H9 (cell line): ENCODE results near the gene ACP4. TPM values are rescaled to one million over a fixed set of nuclear protein-coding genes. Genes with fewer than 3 reads are reported as not detected.

ENCODE experiments used
- DNase-seq: peaks from one replicate; pipeline ENCODE4 v3.0.0-alpha.2; 2017
- H2AFZ ChIP-seq: one replicate; pipeline ENCODE4 v1.6.1; 2013; ENCODE audit warnings: mild to moderate bottlenecking, low read length, control low read depth, moderate library complexity
- H2AK5ac ChIP-seq: 2 replicates; pipeline ENCODE4 v1.6.1; 2013; ENCODE audit warnings: low read length, control low read depth, mixed read lengths; ENCODE audit not compliant: insufficient read length
- H2BK120ac ChIP-seq: one replicate; pipeline ENCODE4 v1.6.1; 2013; ENCODE audit warnings: low read depth, mild to moderate bottlenecking, low read length, control low read depth, inconsistent platforms; ENCODE audit not compliant: poor library complexity, severe bottlenecking
- H2BK12ac ChIP-seq: 2 replicates; pipeline ENCODE4 v1.6.1; 2013; ENCODE audit warnings: low read length, control low read depth, mixed read lengths, low read depth; ENCODE audit not compliant: insufficient read length
- H2BK15ac ChIP-seq: 2 replicates; pipeline ENCODE4 v1.6.1; 2013; ENCODE audit warnings: low read depth, low read length, control low read depth
- H2BK20ac ChIP-seq: one replicate; pipeline ENCODE4 v1.6.1; 2013; ENCODE audit warnings: low read depth, mild to moderate bottlenecking, low read length, control low read depth, inconsistent platforms; ENCODE audit not compliant: poor library complexity, severe bottlenecking
- H2BK5ac ChIP-seq: 2 replicates; pipeline ENCODE4 v1.6.1; 2013; ENCODE audit warnings: low read length, control low read depth, mixed read lengths; ENCODE audit not compliant: insufficient read length
- H3K14ac ChIP-seq: 2 replicates; pipeline ENCODE4 v1.6.1; 2013; ENCODE audit warnings: low read length, control low read depth; ENCODE audit not compliant: insufficient read depth
- H3K18ac ChIP-seq: 2 replicates; pipeline ENCODE4 v1.6.1; 2013; ENCODE audit warnings: low read depth, mild to moderate bottlenecking, mixed read lengths, low read length, control low read depth; ENCODE audit not compliant: insufficient read length
- H3K23ac ChIP-seq: 2 replicates; pipeline ENCODE4 v1.6.1; 2013; ENCODE audit warnings: low read length, control low read depth, mixed read lengths, low read depth; ENCODE audit not compliant: insufficient read length
- H3K23me2 ChIP-seq: 2 replicates; pipeline ENCODE4 v1.6.1; 2013; ENCODE audit warnings: low read depth, mild to moderate bottlenecking, mixed read lengths, low read length, control low read depth; ENCODE audit not compliant: insufficient read length, poor library complexity, severe bottlenecking
- H3K27ac ChIP-seq: 2 replicates; pipeline ENCODE4 v1.5.1; 2013; ENCODE audit warnings: low read length, control low read depth, mixed read lengths, low read depth; ENCODE audit not compliant: insufficient read length
- H3K27me3 ChIP-seq: 2 replicates; pipeline ENCODE4 v1.6.1; 2013; ENCODE audit warnings: low read length, control low read depth, inconsistent platforms; ENCODE audit not compliant: insufficient read depth
- H3K4ac ChIP-seq: 2 replicates; pipeline ENCODE4 v1.6.1; 2013; ENCODE audit warnings: low read depth, mild to moderate bottlenecking, control low read depth, inconsistent platforms, low read length, moderate library complexity
- H3K4me1 ChIP-seq: 2 replicates; pipeline ENCODE4 v1.6.1; 2013; ENCODE audit warnings: low read length, control low read depth, inconsistent platforms; ENCODE audit not compliant: insufficient read depth
- H3K4me2 ChIP-seq: 2 replicates; pipeline ENCODE4 v1.6.1; 2013; ENCODE audit warnings: low read length, control low read depth, mixed read lengths; ENCODE audit not compliant: insufficient read length, insufficient read depth
- H3K56ac ChIP-seq: 2 replicates; pipeline ENCODE4 v1.6.1; 2013; ENCODE audit warnings: low read depth, mild to moderate bottlenecking, mixed read lengths, low read length, control low read depth; ENCODE audit not compliant: insufficient read length
- H3K79me1 ChIP-seq: 2 replicates; pipeline ENCODE4 v1.6.1; 2013; ENCODE audit warnings: low read depth, mild to moderate bottlenecking, moderate library complexity, low read length, control low read depth, inconsistent platforms; ENCODE audit not compliant: insufficient read depth, poor library complexity, severe bottlenecking
- H3K79me2 ChIP-seq: 2 replicates; pipeline ENCODE4 v1.6.1; 2013; ENCODE audit warnings: low read length, control low read depth, inconsistent platforms; ENCODE audit not compliant: insufficient read depth
- H3K9ac ChIP-seq: 2 replicates; pipeline ENCODE4 v1.6.1; 2013; ENCODE audit warnings: low read length, control low read depth, mixed read lengths; ENCODE audit not compliant: insufficient read length; ENCODE audit errors: extremely low read depth
- H3K9me3 ChIP-seq: one replicate; pipeline ENCODE4 v1.6.1; 2013; ENCODE audit warnings: low read depth, low read length, inconsistent platforms; ENCODE audit not compliant: control insufficient read depth
- H3T11ph ChIP-seq: one replicate; pipeline ENCODE4 v1.6.1; 2013; ENCODE audit warnings: mild to moderate bottlenecking, low read length, control low read depth, inconsistent platforms
- H4K20me1 ChIP-seq: one replicate; pipeline ENCODE4 v1.6.1; 2013; ENCODE audit not compliant: control insufficient read depth, insufficient read length, insufficient read depth
- H4K5ac ChIP-seq: 2 replicates; pipeline ENCODE4 v1.6.1; 2013; ENCODE audit warnings: low read depth, mild to moderate bottlenecking, mixed read lengths, low read length, control low read depth; ENCODE audit not compliant: insufficient read length
- H4K8ac ChIP-seq: replicated peaks from 2 replicates; pipeline ENCODE4 v1.6.1; 2013; ENCODE audit warnings: low read length, control low read depth, mixed read lengths, low read depth; ENCODE audit not compliant: insufficient read length
- H4K91ac ChIP-seq: 2 replicates; pipeline ENCODE4 v1.6.1; 2013; ENCODE audit warnings: low read depth, mild to moderate bottlenecking, moderate library complexity, mixed read lengths, low read length, control low read depth; ENCODE audit not compliant: insufficient read length
- H3K27ac Mint-ChIP-seq, 3 experiments: 2 replicates in 2 of 3; 3 replicates in 1 of 3; pipeline ENCODE4 v1.8.0; 2020 to 2021; ENCODE audit warnings: mixed read lengths in 3 of 3, mild to moderate bottlenecking in 1 of 3, moderate library complexity in 1 of 3
- H3K27me3 Mint-ChIP-seq: 2 replicates; pipeline ENCODE4 v1.8.0; 2021; ENCODE audit warnings: low read depth, mild to moderate bottlenecking, moderate library complexity, mixed read lengths
- H3K36me3 Mint-ChIP-seq, 3 experiments: 2 replicates in 2 of 3; 3 replicates in 1 of 3; pipeline ENCODE4 v1.8.0; 2020 to 2021; ENCODE audit warnings: low read depth in 3 of 3, mixed read lengths in 3 of 3; ENCODE audit not compliant: insufficient read depth in 1 of 3
- H3K4me1 Mint-ChIP-seq, 2 experiments: 2 replicates each; pipeline ENCODE4 v1.8.0; 2020; ENCODE audit warnings: mixed read lengths in 2 of 2
- H3K4me3 Mint-ChIP-seq, 2 experiments: 2 replicates in 1 of 2; 3 replicates in 1 of 2; pipeline ENCODE4 v1.8.0; 2020 to 2021; ENCODE audit warnings: mild to moderate bottlenecking in 2 of 2, mixed read lengths in 2 of 2, moderate library complexity in 1 of 2
- H3K9me3 Mint-ChIP-seq, 2 experiments: 2 replicates in 1 of 2; 3 replicates in 1 of 2; pipeline ENCODE4 v1.8.0; 2020; ENCODE audit warnings: mild to moderate bottlenecking in 2 of 2, mixed read lengths in 2 of 2, moderate library complexity in 1 of 2
- CTCF ChIP-seq: fragments of 200-600 bp; sonication (generic); conservative IDR thresholded peaks from 3 replicates; pipeline ENCODE4 v1.8.0; 2021; ENCODE audit warnings: antibody characterized with exemption, mild to moderate bottlenecking
- WGBS: extraction: QIAGEN DNeasy Blood & Tissue Kit; methylation state at CpG from one replicate; pipeline ENCODE4 v1.1.7; 2013; ENCODE audit warnings: missing lambda C conversion rate, low lambda C conversion rate, mixed read lengths; ENCODE audit not compliant: insufficient read length; ENCODE audit errors: extremely low coverage; 5-methylcytosine and 5-hydroxymethylcytosine counted together
- total RNA-seq: library from RNA; stranded (reverse); gene quantifications from 2 replicates; pipeline ENCODE4 v1.2.1, GENCODE V29; 2021

The ACP4 gene
- total RNA-seq, 1 experiment from 2014 or later: not detected

DNA sequence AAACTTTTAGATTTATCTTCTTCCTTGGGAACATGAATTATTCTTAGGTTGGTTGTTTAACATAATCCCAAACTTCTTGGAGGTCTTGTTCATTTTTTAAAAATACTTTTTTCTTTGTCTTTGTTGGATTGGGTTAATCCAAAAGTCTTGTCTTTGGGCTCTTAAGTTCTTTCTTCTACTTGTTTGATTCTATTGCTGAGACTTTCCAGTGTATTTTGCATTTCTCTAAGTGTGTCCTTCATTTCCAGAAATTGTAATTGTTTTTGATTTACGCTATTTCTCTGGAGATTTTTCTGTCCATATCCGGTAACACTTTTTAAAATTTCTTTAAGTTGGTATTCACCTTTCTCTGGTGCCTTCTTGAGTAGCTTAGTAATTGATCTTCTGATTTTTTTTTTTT lies 53.0 kb downstream of the ACP4 start:
- Histone ChIP-seq H3K4ac (no peak overlapping the region), H2AK5ac (no peak overlapping the region), H3K27ac (no peak overlapping the region), H3K79me1 (no peaks in the 10 kb centered on the region), H3K56ac (no peak overlapping the region), H4K20me1 (no peaks in the 10 kb centered on the region), H3K27me3 (0 out of 2 replicates have a peak, but pooled peaks cover 2% of the 10 kb centered on the region), H3T11ph (no peak overlapping the region), H3K9ac (no peak overlapping the region), H2AFZ (no peak overlapping the region), H3K23ac (no peak overlapping the region), H2BK5ac (no peak overlapping the region), H3K9me3 (no peaks in the 10 kb centered on the region), H2BK20ac (no peak overlapping the region), H3K23me2 (no peaks in the 10 kb centered on the region), H3K18ac (no peak overlapping the region), H2BK12ac (no peak overlapping the region), H3K4me2 (no peak overlapping the region), H4K5ac (no peak overlapping the region), H2BK15ac (no peak overlapping the region), H4K91ac (no peak overlapping the region), H3K4me1 (no peaks in the 10 kb centered on the region), H2BK120ac (no peak overlapping the region), H3K14ac (no peak overlapping the region), H3K79me2 (no peaks in the 10 kb centered on the region), H4K8ac (no peak overlapping the region)
- Mint-ChIP-seq H3K27me3 (peaks cover 72% of the 10 kb centered on the region), H3K4me1 (peaks cover 16 to 17% of the 10 kb centered on the region in 2 experiments), H3K4me3 (no peak overlapping the region), H3K9me3 (peaks cover 0 to 8% of the 10 kb centered on the region in 2 experiments; a peak in 3 of 5 replicates), H3K27ac (no peak overlapping the region), H3K36me3 (no peaks in the 10 kb centered on the region)
- WGBS: no CpG with 5 or more reads among the region's 2 CpGs
- DNase-seq: no peak
- no peak for TF ChIP-seq CTCF
